SK-N-SH treated with all-trans-retinoic acid at 6 μM for 48 hours (cell line): ENCODE measurements around the gene CCR7.

Source experiments
- ATAC-seq: fragments of 200-7000 bp; cut with Tn5 transposase; 3 replicates; pipeline ENCODE4 v1.9.1; 2020; ENCODE audit warnings: mild to moderate bottlenecking, moderate library complexity
- BACH2 ChIP-seq: fragments of 250-450 bp; sonication (Bioruptor Pico); IDR thresholded peaks from 2 replicates; pipeline ENCODE4 v1.9.0; 2021; ENCODE audit warnings: mild to moderate bottlenecking, borderline replicate concordance
- CREB5 ChIP-seq: fragments of 250-450 bp; sonication (Bioruptor Pico); IDR thresholded peaks from 2 replicates; pipeline ENCODE4 v1.5.1; 2020; ENCODE audit warnings: low read depth, mild to moderate bottlenecking, moderate library complexity
- CSRNP3 ChIP-seq: fragments of 250-450 bp; sonication (Bioruptor Pico); IDR thresholded peaks from 2 replicates; pipeline ENCODE4 v1.5.1; 2021; ENCODE audit warnings: mild to moderate bottlenecking, moderate library complexity
- ESRRG ChIP-seq: fragments of 250-450 bp; sonication (Bioruptor Pico); IDR thresholded peaks from 2 replicates; pipeline ENCODE4 v1.6.1; 2021; ENCODE audit warnings: mild to moderate bottlenecking
- GLIS3 ChIP-seq: fragments of 250-450 bp; sonication (Bioruptor Pico); IDR thresholded peaks from 2 replicates; pipeline ENCODE4 v1.5.0; 2020; ENCODE audit warnings: mild to moderate bottlenecking, moderate library complexity
- ISL1 ChIP-seq: fragments of 250-450 bp; sonication (Bioruptor Pico); IDR thresholded peaks from 2 replicates; pipeline ENCODE4 v2.1.2; 2022; ENCODE audit warnings: mild to moderate bottlenecking, moderate library complexity
- OSR1 ChIP-seq: fragments of 250-450 bp; sonication (Bioruptor Pico); IDR thresholded peaks from 2 replicates; pipeline ENCODE4 v1.8.0; 2022; ENCODE audit warnings: moderate library complexity, mild to moderate bottlenecking, inconsistent platforms
- PATZ1 ChIP-seq: fragments of 250-450 bp; sonication (Bioruptor Pico); IDR thresholded peaks from 2 replicates; pipeline ENCODE4 v1.8.0; 2020; ENCODE audit warnings: mild to moderate bottlenecking, moderate library complexity, borderline replicate concordance
- PPARA ChIP-seq: fragments of 250-450 bp; sonication (Bioruptor Pico); IDR thresholded peaks from 2 replicates; pipeline ENCODE4 v1.5.0; 2020; ENCODE audit warnings: mild to moderate bottlenecking, borderline replicate concordance
- RARB ChIP-seq: fragments of 250-450 bp; sonication (Bioruptor Pico); IDR thresholded peaks from 2 replicates; pipeline ENCODE4 v1.8.0; 2021; ENCODE audit warnings: mild to moderate bottlenecking, moderate library complexity
- SNAI2 ChIP-seq: fragments of 250-450 bp; sonication (Bioruptor Pico); IDR thresholded peaks from 2 replicates; pipeline ENCODE4 v1.5.0; 2020; ENCODE audit warnings: mild to moderate bottlenecking, moderate library complexity
- TCF4 ChIP-seq: fragments of 250-450 bp; sonication (Bioruptor Pico); IDR thresholded peaks from 2 replicates; pipeline ENCODE4 v1.8.0; 2021; ENCODE audit warnings: mild to moderate bottlenecking, moderate library complexity, borderline replicate concordance
- TOX ChIP-seq: fragments of 250-450 bp; sonication (Bioruptor Pico); IDR thresholded peaks from 2 replicates; pipeline ENCODE4 v1.8.0; 2021; ENCODE audit warnings: mild to moderate bottlenecking, moderate library complexity, borderline replicate concordance
- TSHZ2 ChIP-seq: fragments of 250-450 bp; sonication (Bioruptor Pico); IDR thresholded peaks from 2 replicates; pipeline ENCODE4 v1.5.0; 2020; ENCODE audit warnings: mild to moderate bottlenecking, moderate library complexity
- ZC3H10 ChIP-seq: fragments of 250-450 bp; sonication (Bioruptor Pico); IDR thresholded peaks from 2 replicates; pipeline ENCODE4 v1.5.1; 2021; ENCODE audit warnings: mild to moderate bottlenecking, moderate library complexity
- ZFP3 ChIP-seq: fragments of 250-450 bp; sonication (Bioruptor Pico); IDR thresholded peaks from 2 replicates; pipeline ENCODE4 v1.5.0; 2020; ENCODE audit warnings: mild to moderate bottlenecking, moderate library complexity
- ZFP30 ChIP-seq: fragments of 450-650 bp; formaldehyde crosslinking; IDR thresholded peaks from 2 replicates; pipeline ENCODE4 v1.5.0; 2022; ENCODE audit warnings: mild to moderate bottlenecking, moderate library complexity
- ZNF565 ChIP-seq: fragments of 450-650 bp; formaldehyde crosslinking; conservative IDR thresholded peaks from 2 replicates; pipeline ENCODE4 v1.5.0; 2020; ENCODE audit warnings: low read depth, mild to moderate bottlenecking, moderate library complexity
- ZNF70 ChIP-seq: fragments of 450-650 bp; formaldehyde crosslinking; IDR thresholded peaks from 2 replicates; pipeline ENCODE4 v1.5.0; 2020; ENCODE audit warnings: mild to moderate bottlenecking, moderate library complexity
- ZNF8 ChIP-seq: fragments of 450-650 bp; formaldehyde crosslinking; IDR thresholded peaks from 2 replicates; pipeline ENCODE4 v1.5.0; 2020; ENCODE audit warnings: mild to moderate bottlenecking, moderate library complexity

Gene CCR7

GRCh38 chr17:40552806-40553693 is 12.2 kb downstream of the CCR7 start:
- TF ChIP-seq TOX (no peak), BACH2 (CRISPR knock-in tag) (no peak), CREB5 (CRISPR knock-in tag) (no peak), RARB (no peak), ESRRG (no peak), TSHZ2 (no peak), OSR1 (CRISPR knock-in tag) (no peak), ISL1 (CRISPR knock-in tag) (no peak), GLIS3 (no peak), SNAI2 (CRISPR knock-in tag) (no peak), ZFP30 (CRISPR knock-in tag) (no peak), ZFP3 (CRISPR knock-in tag) (no peak), PPARA (CRISPR knock-in tag) (no peak)
- no peak for ATAC-seq

- TF ChIP-seq CSRNP3 (CRISPR knock-in tag) (no peak), ZNF70 (CRISPR knock-in tag) (no peak), SNAI2 (CRISPR knock-in tag) (no peak), OSR1 (CRISPR knock-in tag) (no peak), ZC3H10 (CRISPR knock-in tag) (no peak), BACH2 (CRISPR knock-in tag) (no peak), ZNF8 (CRISPR knock-in tag) (no peak), ZFP30 (CRISPR knock-in tag) (no peak), ZNF565 (CRISPR knock-in tag) (no peak), ZFP3 (CRISPR knock-in tag) (no peak), TSHZ2 (no peak), CREB5 (CRISPR knock-in tag) (no peak), RARB (no peak), PATZ1 (no peak), TCF4 (CRISPR knock-in tag) (no peak), PPARA (CRISPR knock-in tag) (no peak), TOX (no peak), GLIS3 (no peak), ISL1 (CRISPR knock-in tag) (no peak)
- ATAC-seq, result no peak
Measured at GRCh38 chr17:40551879-40552768, 13.1 kb downstream of the CCR7 start.
